ENCODE data around the gene BDKRB2. TPM values are rescaled to one million over a fixed set of nuclear protein-coding genes. Genes with fewer than 3 reads are reported as not detected.

The BDKRB2 gene
- total and polyA plus RNA-seq, 12 donors = 0.18 to 6.8 (median 1.6) TPM

GRCh38 chr14:96176275-96176674, 28.4 kb upstream of the BDKRB2 start:
- no peak for DNase-seq
- intact Hi-C loops (cut with DNase I) = no loop called here
- Histone ChIP-seq H3K4me1 (replicated peaks in 1 of 2) (no peaks in the 10 kb centered on the region), H3K36me3 (replicated peaks in 1 of 2) (no peaks in the 10 kb centered on the region), H3K27me3 (no peaks in the 10 kb centered on the region), H3K9me3 (replicated peaks in 1 of 3) (no peaks in the 10 kb centered on the region), H3K4me3 (no peak overlapping the region), H3K27ac (peak overlapping the region in 1 of 5 donors; percentile 69)
- no peak for TF ChIP-seq CTCF (IDR thresholded peaks at IDR 0.05)
- no peak for TF ChIP-seq POLR2A (IDR thresholded peaks at IDR 0.05)
- 51 to 94% (median 83%) methylated on average over 2 of the region's 2 CpGs for WGBS, 4 donors

GRCh38 chr14:96176811-96177211, 27.8 kb upstream of the BDKRB2 start:
- Histone ChIP-seq H3K27ac (peak overlapping the region in 1 of 5 donors; percentile 69), H3K36me3 (replicated peaks in 1 of 2) (no peaks in the 10 kb centered on the region), H3K4me3 (no peak overlapping the region), H3K4me1 (replicated peaks in 1 of 2) (no peaks in the 10 kb centered on the region), H3K27me3 (no peaks in the 10 kb centered on the region), H3K9me3 (replicated peaks in 1 of 3) (no peaks in the 10 kb centered on the region)
- WGBS, 4 donors = 31 to 52% (median 39%) methylated on average over 8 of the region's 8 CpGs
- DNase-seq = peak in 2 of 7 donors; percentile 17 to 19
- intact Hi-C loops (cut with DNase I) = no loop called here
- TF ChIP-seq CTCF (IDR thresholded peaks at IDR 0.05) = no peak
- TF ChIP-seq POLR2A (IDR thresholded peaks at IDR 0.05) = no peak

- H3K4me3 ChIP-seq = no peak overlapping the region
- intact Hi-C loops (cut with DNase I) = no loop called here
- no peak for DNase-seq
- H3K9me3 ChIP-seq (replicated peaks in 1 of 3) = no peaks in the 10 kb centered on the region
- WGBS, 4 donors = 42 to 49% (median 45%) methylated on average over 10 of the region's 10 CpGs
- no peaks in the 10 kb centered on the region for H3K27me3 ChIP-seq
- H3K4me1 ChIP-seq (replicated peaks in 1 of 2) = no peaks in the 10 kb centered on the region
- no peak overlapping the region for H3K27ac ChIP-seq
- H3K36me3 ChIP-seq (replicated peaks in 1 of 2) = no peaks in the 10 kb centered on the region
- TF ChIP-seq POLR2A (IDR thresholded peaks at IDR 0.05) (no peak), CTCF (IDR thresholded peaks at IDR 0.05) (no peak)
Observed at GRCh38 chr14:96177766-96178375, 26.8 kb upstream of the BDKRB2 start.

GRCh38 chr14:96178461-96179321, 25.9 kb upstream of the BDKRB2 start:
- 63 to 82% (median 79%) methylated on average over 6 to 10 of the region's 10 CpGs for WGBS, 4 donors
- Histone ChIP-seq H3K9me3 (replicated peaks in 1 of 3) (no peaks in the 10 kb centered on the region), H3K36me3 (replicated peaks in 1 of 2) (no peaks in the 10 kb centered on the region), H3K27ac (no peak overlapping the region), H3K4me3 (no peak overlapping the region), H3K4me1 (replicated peaks in 1 of 2) (no peaks in the 10 kb centered on the region), H3K27me3 (no peaks in the 10 kb centered on the region)
- intact Hi-C loops (cut with DNase I) = no loop called here
- TF ChIP-seq POLR2A (IDR thresholded peaks at IDR 0.05) (no peak), CTCF (IDR thresholded peaks at IDR 0.05) (no peak)
- DNase-seq = no peak

All from adrenal gland (tissue), 12 donors.